H1 (cell line): ENCODE measurements around the gene C11orf54. TPM values are rescaled to one million over a fixed set of nuclear protein-coding genes. Genes with fewer than 3 reads are reported as not detected.

ENCODE experiments used
- CTCF ChIP-seq, 3 experiments: IDR thresholded peaks; 1 replicate in 2 of 3; 2 replicates in 1 of 3; pipeline versions ENCODE4 v1.5.1 to v1.6.1; 2011; ENCODE audit warnings: low read length in 3 of 3, mild to moderate bottlenecking in 3 of 3, inconsistent platforms in 2 of 3, low read depth in 1 of 3, moderate library complexity in 1 of 3; ENCODE audit not compliant: insufficient read depth in 1 of 3; ENCODE audit errors: control extremely low read depth in 1 of 3
- PHF8 ChIP-seq: fragments of 200-600 bp; sonication (generic); conservative IDR thresholded peaks from 2 replicates; pipeline ENCODE4 v1.7.1; 2012; ENCODE audit warnings: low read depth, mild to moderate bottlenecking, inconsistent platforms, low read length, moderate library complexity
- polyA plus RNA-seq, 7 experiments: library from polyadenylated mRNA; depleted of rRNA in 3 of 7; stranded (reverse) in 5 of 7; unstranded in 2 of 7; fragments of >200 nt in 5 of 7; fragments of 200-250 nt in 2 of 7; gene quantifications; 1 replicate in 5 of 7; 2 replicates in 1 of 7; 4 replicates in 1 of 7; pipeline versions ENCODE4 v1.2.1 to v1.2.3, GENCODE V29; 2011 to 2013; ENCODE audit warnings: missing spikeins in 2 of 7, mixed read lengths in 2 of 7
- total RNA-seq: library from RNA; stranded (reverse); fragmentation: NEBNext Ultra II Directional; extraction: Animal tissue kit (Norgen Biotek cat#: 25700); gene quantifications from 2 replicates; pipeline ENCODE4 v1.2.1, GENCODE V29; 2021

Gene C11orf54
- total and polyA plus RNA-seq, 2 of the 8 experiments (the other 6 are each of a cell fraction or from before 2014, with no cell fraction given), result 14.7 to 24.5 TPM

GRCh38 chr11:93766504-93766903, 25.0 kb downstream of the C11orf54 start (continued):
- TF ChIP-seq PHF8 (no peak), CTCF (IDR thresholded peaks at IDR 0.05; ENCODE audit: control extremely low read depth in 1 of 3, insufficient read depth in 1 of 3, low read depth in 1 of 3, low read length in 3 of 3) (no peak)
